HG03045 (cell line): Measurements from ENCODE around the gene PSG7.
"Not testable (repeated sequence)": the region's sequence is repeated elsewhere in the genome, so short reads cannot be mapped to it uniquely, and the experiment has no call there.

Experiments
- ATAC-seq: cut with Tn5 transposase; IDR thresholded peaks from one replicate; pipeline ENCODE4 v1.9.1; 2021; ENCODE audit warnings: mild to moderate bottlenecking, moderate library complexity; ENCODE audit not compliant: unreplicated experiment

The PSG7 gene

DNA sequence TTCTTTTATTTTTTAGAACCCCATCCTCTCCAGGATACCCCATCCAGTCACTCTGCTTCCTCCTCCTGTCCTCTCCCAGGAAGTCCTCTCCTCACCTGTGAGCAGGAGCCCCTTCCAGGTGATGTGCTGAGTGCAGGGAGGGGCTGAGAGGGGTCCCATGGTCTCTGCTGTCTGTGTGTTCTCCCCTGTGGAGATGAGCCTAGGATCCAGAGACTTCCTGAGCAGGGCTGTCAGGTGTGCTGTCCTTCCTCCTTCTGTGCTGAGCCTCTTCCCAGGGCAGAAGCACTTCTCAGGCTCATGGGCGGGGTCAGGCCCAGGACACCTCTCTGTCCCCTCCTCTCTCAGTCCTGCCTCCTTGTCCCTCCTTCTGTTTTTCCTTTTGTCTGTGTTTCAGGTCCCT lies 19.4 kb downstream of the PSG7 start, which contains the start of gene PSG6:
TSS of gene PSG6 (minus strand) at position 261 of the 400 bp plus-strand sequence. CDS start at position 159, 102 bp downstream.
- ATAC-seq = not testable (repeated sequence)

DNA sequence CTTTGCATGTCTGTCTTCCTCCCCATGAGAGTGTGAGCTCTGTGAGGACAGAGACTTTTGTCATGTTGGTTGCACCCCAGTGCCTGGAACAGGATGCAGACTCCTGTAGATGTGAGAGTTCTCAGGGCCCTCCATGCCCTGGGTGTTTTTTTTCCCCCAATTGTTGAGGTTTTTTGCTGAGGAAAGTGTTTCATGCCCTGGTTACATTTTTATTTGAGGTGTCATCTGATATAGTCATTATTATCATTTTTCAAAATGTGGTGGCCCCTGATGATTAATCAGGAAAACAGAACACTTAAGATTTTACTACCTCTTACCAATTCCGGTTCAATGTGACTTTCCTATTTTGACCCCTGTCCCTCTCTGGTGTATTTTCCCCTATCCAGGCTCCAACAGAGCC lies 20.1 kb downstream of the PSG7 start:
- not testable (repeated sequence) for ATAC-seq

DNA sequence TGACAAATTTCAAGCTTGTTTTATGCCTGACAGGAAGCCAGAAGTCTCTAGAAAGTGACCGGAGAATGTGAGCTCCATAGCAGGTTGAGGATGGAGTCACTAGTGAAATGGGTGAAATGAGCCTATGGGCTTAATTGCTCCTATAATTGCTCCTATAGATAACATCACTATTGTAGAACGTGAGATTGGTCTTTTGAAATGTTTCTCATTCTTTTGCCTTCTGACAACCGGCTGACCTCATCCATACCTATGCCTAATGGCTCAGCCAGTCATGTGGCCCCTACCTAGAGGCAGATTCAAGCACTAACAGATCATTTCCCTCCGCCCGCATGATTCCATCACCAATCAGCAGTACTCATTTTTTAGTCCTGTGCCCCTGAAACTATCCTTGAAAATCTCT lies 23.5 kb downstream of the PSG7 start:
- not testable (repeated sequence) for ATAC-seq

DNA sequence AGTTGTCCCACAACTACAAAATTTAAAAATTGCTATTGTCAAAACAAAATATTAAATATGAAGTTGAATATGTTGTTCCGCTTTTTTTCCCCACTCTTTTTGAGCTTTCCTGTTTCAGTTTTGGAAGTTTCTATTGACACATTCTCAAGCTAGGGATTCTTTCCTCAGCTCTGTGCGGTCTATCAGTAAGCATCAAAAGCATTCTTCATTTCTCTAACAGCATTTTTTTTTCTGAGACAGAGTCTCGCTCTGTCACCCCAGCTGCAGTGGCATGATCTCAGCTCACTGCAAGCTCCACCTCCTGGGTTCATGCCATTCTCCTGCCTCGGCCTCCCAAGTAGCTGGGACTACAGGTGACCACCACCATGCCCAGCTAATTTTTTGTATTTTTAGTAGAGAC lies 24.1 kb downstream of the PSG7 start:
- ATAC-seq = not testable (repeated sequence)

DNA sequence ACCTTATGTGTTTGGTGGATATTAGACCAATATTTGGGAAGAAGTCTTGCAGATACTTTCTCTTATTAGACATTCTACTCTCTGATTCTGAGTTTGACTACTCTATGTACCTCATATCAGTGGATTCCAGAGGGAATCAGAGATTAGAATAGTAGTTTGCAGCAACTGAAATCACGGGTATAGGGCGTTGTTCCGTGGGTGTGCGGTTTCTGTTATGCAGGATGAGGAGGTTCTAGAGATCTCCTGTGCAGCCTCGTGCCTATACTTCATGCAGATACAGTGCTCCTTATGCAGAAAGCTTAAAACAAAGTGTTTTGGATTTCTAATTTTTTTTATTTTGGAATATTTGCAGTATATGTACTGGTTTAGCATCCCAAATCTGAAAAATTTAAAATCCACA lies 25.3 kb downstream of the PSG7 start:
- ATAC-seq = not testable (repeated sequence)

DNA sequence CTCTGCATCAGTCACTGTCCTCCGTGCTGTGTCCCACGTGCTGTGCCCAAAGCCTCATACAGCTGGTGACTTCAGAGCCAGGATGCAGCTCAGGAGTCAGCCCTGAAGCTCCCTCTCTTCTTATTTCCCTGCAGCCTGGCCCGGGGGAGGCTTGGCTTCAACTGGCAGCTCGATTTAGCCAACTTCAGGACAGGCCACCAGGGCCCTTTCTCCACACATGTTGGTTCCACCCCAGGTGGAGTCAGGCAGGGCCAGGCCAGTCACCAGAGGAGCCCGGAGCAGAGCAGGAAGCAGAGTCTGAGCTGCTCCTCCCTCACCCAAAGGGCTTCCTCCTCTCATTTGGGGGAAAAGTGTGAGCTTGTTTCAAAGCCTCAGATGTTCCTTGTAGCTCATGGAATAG lies 30.8 kb downstream of the PSG7 start:
- ATAC-seq = not testable (repeated sequence)

DNA sequence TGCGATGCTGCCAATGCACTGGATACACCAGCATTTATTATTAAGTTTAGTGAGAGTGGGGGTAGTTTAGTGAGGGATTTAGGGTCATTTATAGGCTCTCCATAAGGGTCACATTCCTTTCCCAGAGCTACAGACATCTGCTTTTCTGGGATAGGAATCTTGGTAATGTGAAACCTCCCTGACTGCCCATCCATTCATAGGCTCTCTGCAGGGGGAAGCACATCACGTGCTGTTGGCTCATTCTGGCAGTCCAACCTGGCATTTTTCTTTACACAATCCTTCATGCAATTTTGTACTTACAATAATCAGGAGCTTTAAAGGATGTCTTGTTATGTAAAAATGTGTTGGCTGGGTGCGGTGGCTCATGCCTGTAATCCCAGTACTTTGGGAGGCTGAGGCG lies 36.4 kb downstream of the PSG7 start:
- ATAC-seq = not testable (repeated sequence)

DNA sequence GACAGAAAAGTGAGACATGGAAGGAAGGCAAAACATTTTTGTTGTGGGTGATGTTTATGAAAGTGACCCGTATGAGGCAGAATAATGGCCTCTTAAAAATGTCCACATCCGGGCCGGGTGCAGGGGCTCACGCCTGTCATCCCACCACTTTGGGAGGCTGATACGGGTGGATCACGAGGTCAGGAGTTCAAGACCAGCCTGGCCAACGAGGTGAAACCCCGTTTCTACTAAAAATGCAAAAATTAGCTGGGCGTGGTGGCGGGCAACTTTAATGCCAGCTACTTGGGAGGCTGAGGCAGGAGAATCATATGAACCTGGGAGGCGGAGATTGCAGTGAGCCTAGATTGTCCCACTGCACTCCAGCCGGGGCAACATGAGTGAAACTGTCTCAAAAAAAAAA lies 37.3 kb downstream of the PSG7 start:
- not testable (repeated sequence) for ATAC-seq

DNA sequence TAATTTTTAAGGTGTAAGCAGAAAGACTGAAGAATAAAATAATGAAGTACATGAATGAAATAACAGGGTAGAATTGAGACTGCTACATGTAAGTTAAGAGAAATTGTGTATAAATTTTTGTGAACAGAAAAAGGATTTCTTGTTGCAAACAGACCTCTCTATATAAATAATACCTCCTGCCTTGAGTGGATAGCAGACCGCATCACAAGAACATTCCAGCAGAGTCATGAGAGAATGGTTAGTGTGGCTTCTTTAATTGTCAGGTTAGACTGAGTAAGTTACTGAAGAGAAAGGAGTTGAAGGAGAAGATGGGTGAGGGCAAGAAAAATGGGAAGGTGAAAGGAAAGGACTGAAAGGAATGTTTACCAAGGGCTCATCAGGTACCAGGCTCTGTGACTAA lies 37.9 kb downstream of the PSG7 start:
- ATAC-seq = not testable (repeated sequence)

DNA sequence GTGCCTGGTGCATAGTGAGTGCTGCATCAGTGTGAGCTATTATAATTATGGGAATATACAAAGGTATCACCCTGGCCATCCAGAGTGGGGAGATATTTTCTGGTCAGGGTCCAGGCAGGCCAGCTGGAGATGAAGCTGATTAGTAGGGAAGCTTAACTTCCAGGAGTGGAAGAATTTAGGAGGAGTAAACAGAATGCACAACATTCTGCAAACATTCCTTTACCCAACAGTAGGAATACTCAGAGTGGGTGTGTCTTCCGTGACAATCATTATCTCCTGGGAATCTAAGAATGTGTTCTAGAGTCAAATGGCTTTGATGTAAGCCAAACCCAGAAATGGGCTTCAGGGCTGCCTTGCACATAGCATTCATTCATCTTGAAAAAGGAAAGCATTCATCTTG lies 38.4 kb downstream of the PSG7 start:
- ATAC-seq = not testable (repeated sequence)

DNA sequence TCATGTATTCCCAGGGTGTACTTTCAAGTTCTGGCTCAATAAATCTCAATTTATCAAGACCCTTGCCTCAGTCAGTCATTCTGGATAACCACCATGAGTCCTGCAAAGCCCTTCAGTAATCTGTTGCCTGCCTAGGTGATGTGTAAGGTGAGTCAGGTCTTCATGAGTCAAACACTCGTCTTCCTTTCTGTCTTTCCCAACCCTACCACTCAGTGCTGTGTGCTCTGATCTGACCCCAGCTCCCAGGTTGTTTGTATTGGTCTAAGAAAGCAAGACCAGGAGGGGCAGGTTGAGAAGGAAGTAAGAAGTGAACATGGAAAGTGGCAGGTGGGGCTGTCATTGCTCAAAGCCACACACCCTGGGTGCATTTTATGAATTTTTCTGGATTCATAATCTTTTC lies 39.3 kb downstream of the PSG7 start:
- ATAC-seq = not testable (repeated sequence)

DNA sequence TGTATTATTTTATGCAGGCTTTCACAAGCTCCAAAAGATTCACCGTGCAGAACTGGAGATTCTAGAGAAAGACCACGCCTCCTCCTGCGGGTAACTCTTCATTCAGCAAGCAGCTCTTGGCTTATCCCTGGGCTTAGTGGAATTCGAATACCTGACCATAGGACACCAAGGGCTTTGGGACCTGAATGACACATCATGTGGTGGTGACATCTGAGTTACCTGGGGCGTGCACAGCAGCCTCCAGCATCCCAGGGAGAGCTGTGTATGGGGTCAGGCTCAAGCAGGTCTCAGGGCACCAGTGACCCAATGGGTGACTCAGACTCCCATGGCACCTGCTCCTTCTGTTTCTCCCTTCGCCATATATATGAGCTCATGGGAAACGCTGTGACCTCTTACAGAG lies 46.6 kb downstream of the PSG7 start:
- not testable (repeated sequence) for ATAC-seq

DNA sequence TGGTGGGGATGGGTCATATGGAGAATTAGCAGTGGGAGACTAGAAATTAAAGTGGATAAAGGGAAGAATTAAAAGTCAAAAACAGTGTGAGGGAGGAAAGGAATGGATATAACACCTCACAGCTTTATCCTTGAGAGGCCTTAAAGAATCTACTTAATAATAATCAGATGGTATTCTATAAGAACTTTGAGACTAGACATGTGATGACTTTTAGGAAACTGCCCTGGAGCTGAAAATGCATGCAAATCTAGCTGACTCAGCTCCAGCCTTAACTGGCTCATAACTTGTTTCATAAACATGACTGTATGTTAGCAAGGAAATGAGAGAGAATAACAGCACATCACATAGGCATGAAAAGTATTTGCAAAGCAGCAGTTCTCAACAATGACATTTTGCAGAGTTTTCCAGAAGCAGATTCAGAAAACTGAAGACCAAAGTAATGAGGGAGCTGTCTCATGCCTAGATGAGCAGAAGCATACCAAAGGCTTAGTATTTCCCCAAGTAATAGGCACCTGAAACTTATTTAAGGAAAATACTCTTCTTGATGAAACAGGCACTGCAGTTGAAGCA lies 49.0 kb downstream of the PSG7 start:
- not testable (repeated sequence) for ATAC-seq

DNA sequence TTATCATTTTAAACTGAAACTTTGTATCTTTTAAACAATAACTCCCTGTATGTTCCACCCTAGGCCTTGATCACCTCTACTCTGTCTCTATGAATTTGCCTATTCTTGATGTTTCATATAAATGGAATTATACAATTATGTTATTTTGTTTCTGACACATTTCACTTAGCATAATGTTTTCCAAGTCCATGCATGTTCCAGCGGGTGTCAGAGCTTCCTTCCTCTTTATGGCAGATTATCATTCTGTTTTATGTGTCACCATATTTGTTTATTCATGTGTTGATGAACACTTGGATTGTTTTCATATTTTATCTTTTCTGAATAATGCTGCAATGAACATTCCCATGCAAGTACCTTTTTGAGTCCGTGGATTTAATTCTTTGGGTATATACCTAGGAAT lies 54.3 kb downstream of the PSG7 start:
- ATAC-seq = not testable (repeated sequence)

DNA sequence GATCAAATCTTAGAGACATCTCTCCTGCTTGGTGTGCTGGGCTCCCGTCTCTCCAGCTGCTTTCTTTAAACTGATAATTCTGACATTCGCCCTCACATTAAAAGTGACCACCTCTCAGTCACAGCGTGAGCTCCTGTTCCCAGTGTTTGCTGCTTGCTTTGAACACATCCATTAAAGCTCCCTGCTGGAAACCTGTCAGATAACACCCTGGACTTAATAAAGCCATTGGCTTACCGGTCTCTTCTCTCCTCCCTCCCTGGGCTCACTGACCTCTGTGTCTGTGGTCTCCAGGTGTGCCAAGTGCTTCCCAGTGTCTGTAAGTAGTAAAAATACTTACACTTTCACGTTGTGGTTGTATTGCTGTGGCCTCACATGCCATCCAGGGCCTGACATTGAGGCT lies 55.0 kb downstream of the PSG7 start:
- not testable (repeated sequence) for ATAC-seq

DNA sequence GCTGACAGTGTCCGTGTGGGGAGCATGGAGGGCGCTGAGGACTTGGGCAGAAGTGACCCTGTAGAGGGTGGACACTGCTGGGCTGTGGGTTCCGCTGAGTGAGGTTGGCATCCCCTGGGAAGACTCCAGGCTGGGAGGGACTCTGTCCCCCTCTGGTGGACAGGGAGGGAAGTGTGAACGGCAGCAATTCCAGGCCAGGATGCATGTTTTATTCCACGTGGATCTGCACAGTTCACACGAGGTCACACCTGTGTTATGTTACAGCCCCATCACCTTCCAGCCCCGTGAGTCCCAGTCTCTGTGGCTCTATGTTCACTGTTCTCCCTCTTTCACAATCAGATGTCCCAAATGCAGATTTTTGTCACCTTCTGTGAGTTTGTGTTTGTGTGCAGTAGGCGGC lies 55.7 kb downstream of the PSG7 start:
- ATAC-seq = not testable (repeated sequence)

DNA sequence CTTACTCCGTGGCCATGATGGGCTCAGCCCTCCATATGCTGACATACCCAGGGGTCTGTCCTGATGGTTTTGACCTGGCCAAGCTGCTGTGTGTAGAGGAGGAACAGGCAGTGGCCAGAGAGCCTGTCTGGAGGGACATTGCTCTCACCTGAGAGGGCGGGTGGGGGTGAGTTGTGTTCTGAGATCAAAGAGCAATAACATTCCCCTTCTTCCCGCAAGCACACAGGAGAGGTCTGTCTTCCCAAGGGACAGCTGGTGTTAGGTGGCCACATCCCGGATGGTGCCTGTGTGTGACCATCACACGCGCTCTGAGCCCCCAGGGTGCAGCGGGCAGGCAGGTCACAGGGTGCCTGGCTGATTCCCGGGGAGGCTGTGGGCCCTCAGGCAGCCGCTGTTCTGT lies 56.4 kb downstream of the PSG7 start:
- ATAC-seq = not testable (repeated sequence)

DNA sequence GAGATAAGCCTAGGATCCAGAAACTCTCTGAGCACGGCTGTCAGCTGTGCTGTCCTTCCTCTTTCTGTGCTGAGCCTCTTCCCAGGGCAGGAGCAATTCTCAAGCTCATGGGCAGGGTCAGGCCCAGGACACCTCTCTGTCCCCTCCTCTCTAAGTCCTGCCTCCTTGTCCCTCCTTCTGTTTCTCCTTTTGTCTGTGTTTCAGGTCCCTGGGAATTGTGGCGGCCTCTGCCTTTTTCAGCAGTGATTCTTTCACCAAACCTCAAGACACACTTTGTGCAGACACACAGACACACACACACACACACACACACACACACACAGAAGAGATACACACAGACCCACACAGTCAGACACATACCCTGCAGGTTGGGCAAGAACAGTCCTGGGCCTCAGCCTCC lies 57.4 kb downstream of the PSG7 start, which contains the start of gene PSG1:
TSS of gene PSG1 (minus strand) at position 101 of the 400 bp plus-strand sequence. CDS start 132 bp downstream, outside the sequence.
- ATAC-seq = no peak

DNA sequence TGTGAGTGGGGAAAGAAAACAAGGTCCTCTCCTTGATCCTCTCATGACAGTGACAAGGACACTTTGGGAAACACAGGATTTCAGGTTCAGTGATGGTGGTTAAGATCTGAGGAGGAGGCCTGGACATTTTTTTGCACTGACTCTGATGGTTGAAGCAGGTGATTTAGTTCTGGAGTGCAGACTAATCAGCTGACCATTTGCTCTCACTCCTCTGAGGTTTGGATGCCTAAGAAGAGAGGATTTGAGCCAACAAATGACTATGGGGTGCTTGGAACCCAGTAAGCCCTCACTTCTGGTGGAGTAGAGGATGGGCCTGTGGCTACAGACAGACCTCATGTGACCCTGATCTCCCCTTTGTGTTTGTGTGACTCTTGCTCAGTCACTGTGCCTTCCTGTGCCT lies 60.4 kb downstream of the PSG7 start:
- ATAC-seq = not testable (repeated sequence)

DNA sequence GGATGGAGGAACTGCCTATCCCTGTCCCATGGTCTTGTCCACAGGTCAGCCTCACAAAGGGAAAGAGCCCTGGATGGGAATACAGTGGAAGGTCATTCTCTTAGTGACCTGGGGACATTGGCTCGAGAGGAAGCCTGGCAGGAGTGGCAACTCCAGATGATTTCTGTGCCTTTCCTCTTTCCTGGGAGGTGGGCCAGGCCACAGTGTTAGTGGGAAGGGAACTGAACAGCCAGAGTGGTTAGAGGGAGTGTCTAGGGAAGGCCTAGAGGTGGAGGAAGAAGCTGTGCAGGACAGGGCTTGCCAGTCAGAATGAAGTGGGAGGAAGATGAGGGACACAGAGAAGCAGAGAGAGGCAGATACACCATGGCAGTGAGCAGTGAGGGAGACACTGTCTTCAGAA lies 61.1 kb downstream of the PSG7 start:
- ATAC-seq = not testable (repeated sequence)

DNA sequence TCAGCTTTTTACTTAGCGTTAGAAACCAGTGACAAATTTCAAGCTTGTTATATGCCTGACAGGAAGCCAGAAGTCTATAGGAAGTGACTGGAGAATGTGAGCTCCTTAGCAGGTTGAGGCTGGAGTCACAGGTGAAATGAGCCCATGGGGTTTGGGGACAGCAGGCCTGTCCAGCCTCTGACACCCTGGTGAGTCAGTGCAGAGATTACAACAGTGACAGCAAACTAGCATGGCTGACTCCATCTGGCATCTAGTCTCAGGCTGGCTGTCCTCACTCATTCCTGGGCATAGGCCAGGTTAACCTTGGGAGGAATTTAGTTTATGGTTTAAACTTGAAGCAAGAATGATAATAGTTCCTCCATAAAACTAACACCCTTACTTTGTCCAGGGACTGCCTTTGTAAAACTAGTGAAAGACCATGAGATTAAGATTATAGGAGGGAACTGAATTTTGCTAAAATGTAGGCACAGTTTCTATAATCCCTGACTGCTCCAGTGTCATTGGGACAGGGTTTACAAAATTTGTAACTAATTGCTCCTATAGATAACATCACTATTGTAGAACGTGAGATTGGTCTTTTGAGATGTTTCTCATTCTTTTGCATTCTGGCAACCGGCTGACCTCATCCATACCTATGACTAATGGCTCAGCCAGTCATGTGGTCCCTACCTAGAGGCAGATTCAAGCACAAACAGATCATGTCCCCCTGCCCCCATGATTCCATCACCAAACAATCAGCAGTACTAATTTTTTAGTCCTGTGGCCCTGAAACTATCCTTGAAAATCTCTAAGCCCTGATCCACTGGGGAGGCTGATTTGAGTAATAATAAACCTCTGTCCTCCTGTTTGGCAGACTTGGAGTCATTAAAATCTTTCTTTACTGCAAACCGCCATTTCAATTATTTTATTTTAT lies 61.9 kb downstream of the PSG7 start:
- not testable (repeated sequence) for ATAC-seq

DNA sequence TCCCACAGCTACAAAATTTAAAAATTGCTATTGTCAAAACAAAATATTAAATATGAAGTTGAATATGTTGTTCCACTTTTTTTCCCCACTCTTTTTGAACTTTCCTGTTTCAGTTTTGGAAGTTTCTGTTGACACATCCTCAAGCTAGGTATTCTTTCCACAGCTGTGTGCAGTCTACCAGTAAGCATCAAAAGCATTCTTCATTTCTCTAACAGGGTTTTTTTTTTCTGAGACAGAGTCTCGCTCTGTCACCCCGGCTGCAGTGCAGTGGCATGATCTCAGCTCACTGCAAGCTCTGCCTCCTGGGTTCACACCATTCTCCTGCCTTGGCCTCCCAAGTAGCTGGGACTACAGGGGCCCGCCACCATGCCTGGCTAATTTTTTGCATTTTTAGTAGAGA lies 62.9 kb downstream of the PSG7 start:
- ATAC-seq = not testable (repeated sequence)
